ENCODE data around the gene PLCL1.

PLCL1 gene

DNA sequence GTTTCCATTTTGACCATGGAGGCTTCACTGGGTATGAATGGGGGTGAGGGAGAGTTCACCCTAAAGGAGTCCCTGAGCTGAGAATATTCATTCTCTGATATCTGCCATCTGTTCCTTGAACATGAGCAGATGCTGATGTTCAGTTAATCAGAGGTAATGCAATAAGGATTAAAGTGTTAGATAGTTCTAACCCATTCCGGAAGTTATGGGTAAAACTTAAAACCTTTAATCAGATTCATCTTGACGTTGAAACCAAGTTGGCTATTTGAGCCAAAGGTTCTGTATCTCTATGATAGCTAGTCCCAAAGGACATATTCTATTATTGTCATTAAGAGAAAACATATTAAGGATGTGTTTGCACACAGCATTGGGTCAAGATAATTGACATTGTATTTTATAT is 268.9 kb downstream of the PLCL1 start:
- no peak for DNase-seq

DNA sequence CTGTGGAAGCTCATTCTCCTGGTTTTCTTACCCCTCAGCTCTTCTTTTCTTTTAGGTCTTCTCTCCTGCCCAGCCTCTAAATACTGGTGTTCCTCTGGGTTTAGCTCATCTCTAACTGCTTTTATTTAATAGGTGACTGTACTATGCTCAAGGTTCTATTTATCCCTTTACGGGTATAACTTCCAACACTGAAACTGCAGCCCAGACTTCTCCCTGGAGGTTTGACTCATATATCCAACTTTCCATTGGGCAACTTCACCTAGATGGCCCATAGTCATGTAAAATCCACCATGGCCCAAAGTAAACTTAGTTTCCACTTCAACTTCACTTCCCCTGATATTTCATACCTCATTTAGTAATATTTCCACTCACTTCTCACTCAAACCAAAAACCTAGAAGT is 273.1 kb downstream of the PLCL1 start:
- DNase-seq = no peak

DNA sequence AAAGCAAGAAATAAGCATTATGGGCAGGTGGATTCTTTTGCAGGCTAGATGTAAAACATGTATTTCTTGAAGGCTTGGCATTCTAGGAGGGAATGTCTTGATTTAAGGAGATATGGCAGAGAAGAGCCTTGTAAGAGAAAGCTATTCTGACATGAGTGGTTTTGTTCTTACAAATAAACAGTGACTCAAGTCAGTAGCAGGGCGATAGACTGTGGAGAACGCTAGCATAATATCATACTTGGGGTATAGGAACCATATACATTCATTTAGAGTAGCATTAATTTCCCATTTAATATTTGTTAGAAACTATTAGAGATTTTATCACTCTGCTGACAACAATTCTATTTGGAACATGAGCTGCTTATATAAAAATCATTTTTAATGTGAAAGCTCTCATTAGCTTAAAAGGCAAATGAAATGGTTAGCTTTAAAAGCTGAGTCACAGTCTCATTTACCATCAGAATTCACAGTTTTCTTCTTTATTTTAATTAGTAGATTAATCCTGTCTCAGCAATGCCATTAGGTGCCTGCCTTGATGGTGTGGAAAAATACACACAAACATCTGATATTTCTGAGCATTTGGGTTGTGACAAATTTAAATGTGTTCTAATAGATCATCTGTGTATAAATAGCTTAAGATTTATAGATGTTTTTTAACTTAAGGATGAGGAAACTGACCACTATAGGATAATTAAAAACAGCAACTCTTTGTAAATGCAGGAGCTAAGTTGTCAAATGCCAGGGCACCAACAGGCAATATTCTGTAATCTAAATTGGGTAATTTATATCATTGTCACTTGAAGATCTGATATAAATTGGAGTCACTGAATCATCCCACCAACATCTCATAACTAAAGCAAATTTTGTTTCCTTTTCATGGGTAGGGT is 276.7 kb downstream of the PLCL1 start:
- DNase-seq = no peak

DNA sequence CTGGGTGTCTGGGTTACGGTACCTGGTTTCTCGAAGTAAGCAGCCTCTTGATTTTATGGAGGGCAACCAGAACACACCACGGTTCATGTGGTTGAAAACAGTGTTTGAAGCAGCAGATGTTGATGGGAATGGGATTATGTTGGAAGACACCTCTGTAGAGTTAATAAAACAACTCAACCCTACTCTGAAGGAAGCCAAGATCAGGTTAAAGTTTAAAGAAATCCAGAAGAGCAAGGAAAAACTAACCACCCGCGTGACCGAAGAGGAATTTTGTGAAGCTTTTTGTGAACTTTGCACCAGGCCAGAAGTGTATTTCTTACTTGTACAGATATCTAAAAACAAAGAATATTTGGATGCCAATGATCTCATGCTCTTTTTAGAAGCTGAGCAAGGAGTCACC is 279.8 kb downstream of the PLCL1 start:
- DNase-seq = no peak

DNA sequence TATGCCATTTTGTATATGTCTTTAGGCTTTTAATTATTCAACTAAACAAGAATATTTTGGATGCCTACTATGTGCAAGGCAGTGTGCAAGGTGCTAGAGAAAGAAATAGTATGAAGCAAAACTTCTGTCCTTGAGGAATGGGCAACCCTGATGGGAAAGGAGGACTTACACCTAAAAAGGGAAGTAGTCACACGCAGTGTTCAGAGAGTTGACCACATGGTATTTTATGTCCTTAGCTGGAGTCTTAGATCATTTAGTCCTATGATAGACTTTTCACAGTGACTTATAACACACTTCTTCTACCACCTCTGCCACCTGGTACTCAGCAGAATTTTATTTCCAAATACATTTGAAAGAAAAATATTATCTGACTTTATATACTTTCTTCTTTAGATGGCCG is 291.6 kb downstream of the PLCL1 start:
- no peak for DNase-seq

DNA sequence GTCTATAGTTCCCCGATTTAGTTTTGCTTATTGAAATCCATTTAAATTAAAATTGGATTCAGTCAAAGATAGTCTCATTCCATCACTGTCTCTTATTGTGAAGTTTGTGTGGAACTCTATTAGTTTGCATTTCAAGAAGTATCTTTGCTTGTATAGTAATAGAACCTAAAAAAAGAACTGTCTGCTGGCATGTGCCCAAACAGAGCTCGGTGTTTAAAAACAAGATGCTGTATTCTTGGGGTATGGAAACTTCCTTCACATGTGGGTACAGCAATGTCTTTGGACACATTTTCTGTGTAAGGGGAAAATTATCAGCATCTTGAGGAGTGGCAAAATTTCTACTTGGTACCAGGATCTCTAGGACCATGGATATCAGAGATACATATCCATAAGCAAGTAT is 292.6 kb downstream of the PLCL1 start:
- no peak for DNase-seq

DNA sequence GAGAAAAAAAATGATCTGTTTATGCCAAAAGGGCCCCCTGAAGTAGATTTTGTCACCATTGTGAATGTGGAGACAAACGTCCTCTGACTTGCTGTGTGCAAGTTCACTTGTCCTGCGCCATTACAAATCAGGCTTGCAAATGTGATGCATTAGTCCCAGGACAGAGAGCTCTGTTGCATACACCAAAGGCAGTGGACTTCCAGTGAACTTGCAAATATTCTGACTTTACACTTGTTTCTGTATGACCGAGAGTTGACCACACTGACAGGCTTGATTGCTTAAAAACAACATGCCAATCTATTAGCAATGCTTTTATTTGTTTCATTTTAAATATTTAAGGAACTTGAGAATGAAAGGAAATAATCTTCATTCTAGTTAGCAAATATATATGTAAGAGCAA is 293.2 kb downstream of the PLCL1 start:
- no peak for DNase-seq

DNA sequence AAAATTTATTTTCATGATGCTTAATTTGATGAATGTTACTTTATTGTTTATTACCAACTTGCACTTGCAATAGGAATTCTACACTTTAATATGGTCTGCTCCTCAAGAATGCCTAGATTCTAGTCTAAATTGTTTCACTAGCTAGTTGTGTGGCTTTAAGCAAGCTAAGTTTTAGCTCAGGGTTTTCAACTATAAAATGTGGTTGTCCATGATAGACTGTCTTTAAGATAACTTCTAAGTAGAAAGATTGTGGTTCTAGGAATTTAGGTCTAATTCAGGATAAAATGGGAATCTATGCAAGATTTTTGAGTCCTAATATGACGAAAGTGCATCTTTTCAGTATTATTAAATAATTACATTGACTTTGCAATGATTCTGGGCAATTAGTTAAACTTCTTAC is 294.0 kb downstream of the PLCL1 start:
- DNase-seq = no peak

DNA sequence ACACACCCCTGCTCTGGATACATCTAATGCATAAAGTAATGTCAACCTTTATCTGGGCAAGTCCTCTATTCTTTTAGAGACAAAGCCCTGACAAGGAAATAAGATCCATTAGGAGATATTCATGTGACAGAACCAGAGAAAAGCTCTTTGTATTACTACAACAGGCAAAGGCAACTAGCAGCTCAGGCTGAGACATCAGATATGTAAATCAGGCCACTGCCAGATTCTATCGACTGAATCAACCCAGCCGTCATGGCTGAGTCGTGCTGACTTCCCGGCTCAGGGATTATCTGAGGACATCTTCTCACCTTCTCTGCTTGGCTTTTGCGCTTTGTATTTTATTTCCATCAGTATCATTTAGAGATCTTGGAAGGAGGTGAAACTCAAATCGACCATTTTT is 294.5 kb downstream of the PLCL1 start:
- DNase-seq = no peak

DNA sequence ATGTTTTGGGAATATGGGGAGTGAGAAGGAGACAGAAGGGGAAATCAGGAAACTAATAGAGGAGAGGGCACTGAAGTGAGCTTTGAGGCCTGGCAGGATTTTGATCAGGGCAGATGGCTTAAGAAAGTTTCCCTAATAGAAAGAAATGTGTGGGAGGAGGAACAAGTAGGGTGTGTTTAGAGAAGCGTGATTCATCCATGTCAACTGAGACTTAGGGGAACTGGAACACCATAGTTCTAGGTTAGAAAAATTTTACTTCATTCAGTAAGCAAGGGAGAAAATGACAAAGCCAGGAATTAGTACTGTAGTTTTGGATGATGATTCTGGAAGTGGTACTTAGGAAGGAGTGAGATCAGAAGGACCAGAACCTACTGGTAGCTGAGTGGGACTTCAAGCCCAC is 296.0 kb downstream of the PLCL1 start:
- DNase-seq = no peak

DNA sequence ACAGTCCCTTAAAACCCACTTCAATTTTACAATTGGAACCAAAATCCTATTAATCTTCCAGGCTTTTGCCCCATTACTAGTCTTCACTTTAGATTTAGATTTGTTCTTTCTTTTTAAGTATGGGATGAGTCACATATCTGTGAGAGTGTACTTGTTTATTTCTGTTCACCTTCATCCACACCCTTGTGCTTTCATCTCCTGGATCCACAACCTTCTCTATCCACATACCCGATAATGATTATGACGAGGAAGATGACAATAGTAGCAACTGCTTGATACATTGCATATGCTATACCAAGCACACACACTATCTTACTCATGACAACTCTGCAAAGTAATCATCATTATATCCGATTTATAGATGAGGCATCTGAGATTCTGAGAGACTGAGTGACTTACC is 297.3 kb downstream of the PLCL1 start:
- no peak for DNase-seq

DNA sequence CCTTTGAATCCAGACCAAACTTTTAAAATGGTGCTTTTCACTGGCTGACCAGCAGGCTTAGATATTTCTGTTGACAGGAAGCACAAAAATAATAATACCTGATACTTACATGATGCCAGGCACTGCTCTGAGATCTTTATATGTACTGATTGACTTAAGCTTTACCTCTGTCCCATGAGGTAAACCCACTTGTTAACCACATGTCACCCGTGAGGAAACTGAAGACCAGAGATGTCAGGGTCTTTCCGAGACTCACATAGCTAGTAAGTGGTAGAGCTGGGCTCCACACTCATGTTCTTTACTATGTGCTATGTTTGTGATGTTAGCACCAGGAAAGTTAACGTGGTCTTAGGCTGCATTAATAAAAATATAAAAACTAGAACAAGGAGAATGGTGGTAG is 297.7 kb downstream of the PLCL1 start:
- DNase-seq = no peak

DNA sequence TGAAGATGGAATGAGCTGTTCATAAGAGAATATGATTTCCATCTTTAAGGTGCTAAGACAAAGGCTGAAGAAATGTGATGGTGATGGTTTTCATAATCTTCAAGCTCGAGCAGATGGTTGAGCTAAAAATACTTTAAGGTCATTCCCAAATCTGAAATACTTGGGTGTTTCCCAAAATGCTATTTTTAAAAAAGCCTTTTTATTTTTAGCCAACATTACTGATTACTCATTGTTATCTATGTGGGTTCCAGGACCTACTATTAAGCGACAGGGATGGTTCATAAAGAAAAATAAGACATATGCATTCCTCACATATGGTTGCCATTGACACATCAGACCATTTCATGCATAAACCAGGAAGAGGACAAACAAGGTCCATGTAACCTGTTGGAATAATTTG is 298.5 kb downstream of the PLCL1 start:
- no peak for DNase-seq

DNA sequence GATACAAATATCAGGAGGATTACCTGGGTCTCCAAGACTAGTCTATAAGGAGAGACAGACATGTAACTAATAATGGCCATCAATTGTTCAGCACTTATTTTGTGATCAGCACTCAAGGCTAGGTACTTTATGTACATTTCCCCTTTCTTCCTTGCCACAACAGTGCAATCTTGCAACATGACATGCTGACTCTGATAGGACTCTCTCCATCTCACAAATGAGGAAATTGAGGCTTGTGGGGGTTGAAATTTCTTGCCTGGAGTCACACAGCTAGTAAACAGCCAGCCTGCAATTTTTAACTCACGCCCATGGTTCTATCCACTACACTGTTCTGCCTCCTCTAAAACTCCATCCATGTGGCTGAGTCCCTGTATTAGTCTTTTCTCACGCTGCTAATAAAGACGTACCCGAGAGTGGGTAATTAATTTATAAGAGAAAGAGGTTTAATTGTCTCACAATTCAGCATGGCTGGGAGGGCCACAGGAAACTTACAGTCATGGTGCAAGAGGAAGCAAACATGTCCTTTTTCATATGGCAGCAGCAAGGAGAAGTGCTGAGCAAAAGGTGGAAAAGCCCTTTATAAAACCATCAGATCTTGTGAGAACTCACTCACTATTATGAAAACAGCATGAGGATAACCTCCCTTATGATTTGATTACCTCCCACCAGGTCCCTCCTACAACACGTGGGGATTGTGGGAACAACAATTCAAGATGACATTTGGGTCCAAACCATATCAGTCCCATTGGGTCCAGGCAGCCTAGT is 302.4 kb downstream of the PLCL1 start:
- no peak for DNase-seq

DNA sequence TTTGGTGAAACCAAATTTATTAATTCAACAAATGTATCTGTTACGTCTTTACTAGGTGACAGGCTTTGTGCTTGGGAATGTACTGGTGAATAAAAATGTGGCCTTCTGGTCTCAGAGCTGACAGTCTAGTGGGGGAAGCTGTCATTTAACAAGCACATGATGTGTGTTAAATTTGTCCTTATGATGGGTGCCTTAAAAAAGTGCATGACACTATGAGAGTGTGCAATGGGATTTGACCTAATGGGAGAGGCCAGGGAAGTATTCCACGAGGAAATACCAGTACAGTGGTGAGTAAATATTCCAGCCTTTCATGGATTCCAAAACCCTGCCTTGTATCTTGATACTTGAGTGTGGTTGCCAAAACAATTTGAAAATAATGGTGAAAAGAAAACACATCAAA is 308.9 kb downstream of the PLCL1 start:
- DNase-seq = no peak

DNA sequence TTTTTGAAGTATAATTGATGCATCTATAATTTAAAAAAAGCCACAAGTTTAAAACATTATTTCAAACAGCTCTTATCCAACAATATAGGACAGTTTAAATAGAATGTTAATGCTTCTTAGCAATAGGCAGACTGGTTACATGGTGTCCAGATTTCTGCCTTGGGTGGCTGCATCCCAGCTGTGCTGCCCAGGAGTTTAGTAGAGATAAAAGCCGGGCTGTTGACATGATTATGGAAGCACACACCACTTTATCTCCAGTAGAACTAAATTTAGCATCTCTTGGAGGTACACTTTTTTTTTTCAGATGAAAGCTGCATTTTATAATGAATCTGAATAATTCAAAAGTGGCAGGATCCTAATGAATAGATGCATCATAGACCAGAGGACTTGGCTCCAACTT is 309.7 kb downstream of the PLCL1 start:
- DNase-seq = no peak

DNA sequence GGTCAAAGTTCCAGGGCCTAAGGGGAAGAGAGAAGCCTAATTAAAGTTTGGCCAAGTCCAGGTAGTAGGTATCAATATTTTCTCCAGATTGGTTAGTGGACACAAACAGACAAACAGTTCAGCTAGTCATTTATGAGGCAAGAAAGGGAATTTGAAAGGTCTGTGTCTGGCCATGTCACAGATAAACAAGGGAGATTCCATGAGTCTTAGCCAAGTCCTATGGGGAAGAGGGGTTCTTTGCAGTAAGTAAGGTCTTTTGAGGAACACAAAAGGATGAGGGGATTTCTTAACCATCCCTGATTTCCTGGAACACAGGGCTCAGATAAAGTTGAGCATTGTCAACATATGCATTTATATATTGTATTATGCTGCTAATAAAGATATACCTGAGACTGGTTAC is 310.8 kb downstream of the PLCL1 start:
- no peak for DNase-seq

DNA sequence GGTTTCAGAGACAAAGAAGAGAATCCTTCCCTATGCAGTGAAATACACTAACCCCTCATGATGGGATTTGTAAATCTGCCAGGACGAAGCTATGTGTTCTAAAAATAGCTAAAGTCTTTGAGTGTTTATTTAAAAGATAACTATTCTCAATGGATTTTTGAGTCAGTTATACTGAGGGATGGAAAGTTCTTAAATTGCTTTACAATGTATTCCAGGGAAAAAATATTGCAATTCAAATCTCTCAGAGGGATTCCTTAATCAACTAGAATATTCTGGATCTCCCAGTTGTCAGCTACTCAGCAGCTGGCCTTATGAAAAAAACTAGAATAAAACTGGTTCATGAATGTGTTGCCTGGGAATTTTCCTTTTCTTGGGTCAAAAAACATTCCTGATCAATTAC is 312.4 kb downstream of the PLCL1 start:
- no peak for DNase-seq

DNA sequence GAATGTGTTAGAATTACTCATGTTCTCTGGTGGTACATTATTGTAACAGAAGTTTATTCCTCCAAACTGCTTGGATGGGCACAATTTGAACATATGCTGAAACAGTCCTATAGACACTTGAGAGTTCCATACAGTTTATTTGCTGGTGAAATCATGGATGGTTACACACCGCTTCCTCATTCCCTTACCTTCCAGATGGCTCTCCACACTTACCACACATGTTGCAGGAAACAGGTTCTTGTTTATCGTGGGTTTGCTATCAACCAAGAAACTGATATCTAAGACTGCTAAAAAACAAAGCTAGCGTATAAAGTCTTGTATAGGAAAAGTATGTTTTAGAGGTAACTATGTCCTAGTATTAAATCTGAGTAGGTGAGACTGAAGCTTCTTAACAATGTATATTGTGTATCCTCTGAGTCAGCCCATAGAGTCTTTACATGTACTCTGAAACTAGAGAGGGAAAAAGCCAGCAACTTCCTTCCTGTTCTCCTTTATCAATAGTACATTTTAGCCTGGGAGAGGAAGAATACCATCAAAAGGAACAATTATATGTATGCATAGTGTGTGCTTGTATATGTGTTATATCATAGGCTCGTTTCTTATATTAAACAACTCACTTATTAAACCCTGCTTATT is 313.1 kb downstream of the PLCL1 start:
- no peak for DNase-seq

DNA sequence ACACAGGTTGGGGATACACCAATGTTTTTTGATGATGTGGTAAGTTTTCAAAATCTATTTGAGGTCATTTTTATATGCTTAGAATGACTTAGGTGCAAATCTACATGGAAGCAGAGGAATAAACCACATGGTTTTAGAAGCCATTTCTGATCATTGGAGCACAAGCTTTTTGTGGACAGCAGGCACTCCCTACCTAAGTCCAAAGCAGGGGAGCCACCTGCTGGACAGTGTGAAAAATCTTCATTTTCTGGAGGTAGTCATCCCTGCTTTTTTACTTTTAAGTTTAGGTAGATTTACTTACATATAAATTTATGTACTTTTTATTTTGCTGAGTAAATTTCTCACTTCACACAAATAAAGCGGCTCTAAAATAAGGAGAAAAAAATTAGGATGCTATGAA is 323.2 kb downstream of the PLCL1 start:
- DNase-seq = peak; percentile 24 to 41

DNA sequence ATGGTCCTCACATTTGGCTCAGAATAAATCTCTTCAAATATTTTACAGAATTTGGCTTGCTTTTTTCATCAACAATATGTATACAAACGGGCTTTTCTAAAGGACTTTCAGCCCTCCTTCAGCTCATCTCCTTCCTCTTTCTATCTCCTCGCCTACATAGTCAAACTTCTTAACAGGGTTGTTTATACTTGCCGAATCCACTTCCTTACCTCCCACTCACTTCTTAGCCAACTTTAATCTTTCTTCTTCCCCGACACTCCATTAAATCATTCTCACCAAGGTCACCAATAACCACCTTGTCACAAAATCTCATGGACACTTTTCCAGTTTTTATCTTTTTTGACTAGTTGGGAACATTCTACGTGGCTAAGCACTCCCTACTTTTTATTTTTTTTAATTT is 325.2 kb downstream of the PLCL1 start:
- DNase-seq = no peak

DNA sequence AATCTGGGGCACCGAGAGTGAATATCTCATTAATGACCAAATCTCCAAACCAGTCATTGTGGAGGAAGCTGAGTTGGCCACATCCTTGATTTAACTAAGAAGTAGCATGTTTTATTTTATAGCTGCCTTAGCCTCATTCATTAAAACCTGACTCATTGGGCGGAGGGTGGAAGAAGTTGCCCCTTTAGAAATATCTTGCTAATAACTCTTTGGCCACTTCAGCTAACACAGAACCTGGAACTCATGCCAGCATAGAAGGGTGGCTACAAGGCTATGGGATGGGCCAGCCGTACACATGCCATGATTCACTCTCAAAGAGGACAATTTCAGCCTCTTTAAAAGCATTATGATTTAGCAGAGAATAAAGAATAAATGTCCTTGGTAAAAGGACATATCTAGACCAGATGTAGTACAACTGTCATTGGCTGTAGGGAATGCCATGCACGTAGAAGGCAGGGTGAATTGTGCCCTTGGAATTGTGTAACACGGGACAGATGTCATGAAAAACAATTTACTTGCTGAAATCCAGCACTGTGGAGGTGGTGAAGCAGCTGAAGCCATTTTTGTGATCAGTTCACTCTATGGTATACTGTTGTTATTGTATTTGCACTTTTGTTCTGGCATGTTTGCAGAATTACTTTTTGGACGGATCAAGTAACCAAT is 330.0 kb downstream of the PLCL1 start:
- no peak for DNase-seq

DNA sequence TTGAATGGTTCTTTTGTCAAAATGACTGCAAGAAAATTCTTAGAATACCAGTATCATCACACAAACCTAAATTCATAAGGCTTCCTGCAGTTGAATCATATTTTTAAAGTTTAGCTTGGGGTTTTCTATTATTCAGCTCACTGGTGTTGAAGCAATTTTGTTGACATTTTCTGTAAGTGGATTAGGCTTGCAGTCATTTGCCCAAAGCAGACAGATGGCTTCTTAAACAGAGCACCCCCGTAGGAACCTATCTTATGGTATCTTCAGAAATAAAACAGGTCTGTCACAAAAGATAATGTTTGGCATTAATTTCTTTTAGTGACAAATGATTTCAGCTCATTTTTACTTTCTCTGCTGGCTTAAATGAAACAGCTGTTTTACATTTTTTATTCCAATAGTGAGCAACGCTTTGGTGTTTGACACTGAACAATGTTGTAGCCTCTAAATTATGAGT is 331.1 kb downstream of the PLCL1 start:
- DNase-seq = no peak

Measured in stimulated activated CD4-positive, alpha-beta T cell treated with anti-CD3 and anti-CD28 coated beads, Interleukin-2, amount 100 ng/mL, for 48 hours (primary cell).